ENCODE measurements around the gene TEX261.
"Not testable (repeated sequence)": the region's sequence is repeated elsewhere in the genome, so short reads cannot be mapped to it uniquely, and the experiment has no call there.

The TEX261 gene

GRCh38 chr2:70999931-71000330 is 5.3 kb upstream of the TEX261 start:
- DNase-seq, result not testable (repeated sequence)

DNA sequence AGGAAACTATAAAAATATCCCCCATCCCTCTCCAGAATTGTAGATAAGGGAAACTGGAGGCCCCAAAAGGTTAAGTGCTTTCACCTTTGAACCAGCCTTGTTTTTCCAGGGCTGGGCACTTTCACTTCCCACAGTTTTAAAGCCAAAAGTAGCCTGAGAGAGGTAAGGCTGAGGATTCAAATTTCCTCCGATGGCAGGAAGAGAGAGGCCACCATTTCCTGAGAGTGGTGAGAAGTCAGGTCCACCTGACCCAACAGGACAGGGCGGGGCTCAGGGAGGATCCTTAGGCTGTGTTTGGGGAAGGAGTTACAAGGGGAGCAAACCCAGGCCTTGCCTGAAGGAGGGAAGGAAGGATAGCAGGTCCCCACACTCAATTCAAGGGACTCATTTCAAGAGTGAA is 4.7 kb upstream of the TEX261 start:
- no peak for DNase-seq

DNA sequence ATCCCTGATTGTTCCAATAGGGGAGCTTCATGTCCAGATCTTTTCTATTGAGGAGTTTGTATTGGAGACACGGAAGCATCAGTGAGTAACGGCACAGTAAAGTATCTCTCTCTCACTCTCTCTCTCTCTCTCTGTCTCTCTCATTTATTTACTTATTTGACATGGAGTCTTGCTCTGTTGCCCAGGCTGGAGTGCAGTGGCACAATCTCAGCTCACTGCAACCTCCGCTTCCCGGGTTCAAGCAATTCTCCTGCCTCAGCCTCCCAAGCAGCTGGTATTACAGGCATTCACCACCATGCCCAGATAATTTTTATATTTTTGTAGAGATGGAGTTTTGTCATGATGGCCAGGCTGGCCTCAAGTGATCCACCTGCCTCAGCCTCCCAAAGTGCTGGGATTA is 4.2 kb upstream of the TEX261 start:
- not testable (repeated sequence) for DNase-seq

DNA sequence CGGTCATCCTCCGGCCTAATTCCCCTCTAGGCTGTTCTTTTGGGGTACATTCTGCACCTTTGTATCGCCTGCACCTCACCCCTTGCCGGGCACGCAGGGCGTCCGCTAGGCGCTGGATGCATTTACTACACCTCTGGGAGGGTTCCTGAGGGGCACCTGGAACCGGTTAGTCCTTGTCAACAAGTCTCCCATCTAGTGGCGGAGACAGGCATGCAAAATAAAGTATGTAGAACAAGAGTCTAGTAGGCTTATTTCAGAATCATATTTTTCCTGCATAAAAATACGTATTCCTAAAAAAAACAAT is 705 bp upstream of the TEX261 start:
- peak in 2 of 3 donors; percentile 18 to 37 for DNase-seq

- peak; percentile 74 to 85 (median 74) for DNase-seq
Observed at GRCh38 chr2:70994009-70994698, 519 bp downstream of the TEX261 start.

DNA sequence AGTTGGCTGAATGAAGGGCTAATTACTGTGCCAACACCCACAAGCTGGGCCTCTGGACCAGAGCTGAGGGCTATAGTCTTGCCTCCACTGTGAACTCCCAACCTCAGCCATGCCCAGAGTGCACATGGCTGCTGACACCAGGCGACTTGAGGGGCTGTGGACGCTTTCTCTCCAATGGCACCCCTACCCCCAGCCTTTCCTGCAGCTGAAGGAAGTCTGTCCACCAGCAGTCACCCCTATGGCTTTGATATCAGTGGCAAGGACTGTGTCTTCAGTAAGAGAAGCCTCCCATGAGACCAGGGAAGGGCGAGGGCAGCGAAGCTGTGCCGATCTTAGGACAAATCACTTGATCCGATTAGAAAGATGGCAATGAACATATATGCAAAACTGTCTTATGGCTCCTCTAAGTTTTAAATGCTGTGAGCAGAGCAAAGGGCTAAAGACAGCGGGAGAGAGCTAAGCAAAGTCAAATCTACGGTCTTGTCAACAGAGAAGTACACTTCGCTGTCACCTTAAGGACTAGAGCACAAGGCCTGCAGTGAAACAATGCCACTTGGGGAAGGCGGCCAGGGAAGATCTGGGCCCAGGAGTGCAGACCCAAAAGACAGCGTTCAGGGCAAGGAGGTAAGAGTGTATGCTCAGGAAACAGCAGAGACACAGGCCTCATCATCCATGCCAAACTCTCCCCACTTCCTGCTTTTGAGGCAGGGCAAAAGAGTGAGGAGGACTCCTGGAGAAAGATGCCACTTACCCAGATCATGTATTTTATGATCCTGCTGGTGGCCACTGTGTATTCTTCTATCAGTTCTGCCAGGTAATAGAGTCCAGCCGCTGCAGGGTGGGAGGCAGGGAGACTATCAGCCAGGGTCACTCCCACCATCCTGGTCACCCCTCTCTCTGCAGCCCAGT is 1.5 kb downstream of the TEX261 start:
- no peak for DNase-seq

DNA sequence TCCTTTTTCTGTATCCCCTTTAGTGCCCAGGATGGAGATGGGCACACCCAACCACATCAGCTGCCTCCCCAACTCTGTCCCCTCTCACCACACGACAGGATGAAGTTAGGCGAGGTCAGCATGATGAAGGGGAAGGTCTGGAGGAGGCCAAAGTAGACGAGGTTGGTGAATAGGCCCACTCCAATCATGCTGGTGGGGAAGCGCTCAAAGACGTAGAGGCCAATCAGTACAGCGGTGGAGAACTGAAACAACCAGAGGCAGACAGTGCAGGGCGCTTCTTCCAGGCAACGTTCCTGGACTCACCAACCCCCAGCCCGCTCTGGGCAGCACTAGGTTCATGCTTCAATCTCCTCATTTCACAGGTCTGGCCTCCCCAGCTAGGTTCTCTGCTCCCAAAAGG is 2.9 kb downstream of the TEX261 start:
- DNase-seq, result no peak

DNA sequence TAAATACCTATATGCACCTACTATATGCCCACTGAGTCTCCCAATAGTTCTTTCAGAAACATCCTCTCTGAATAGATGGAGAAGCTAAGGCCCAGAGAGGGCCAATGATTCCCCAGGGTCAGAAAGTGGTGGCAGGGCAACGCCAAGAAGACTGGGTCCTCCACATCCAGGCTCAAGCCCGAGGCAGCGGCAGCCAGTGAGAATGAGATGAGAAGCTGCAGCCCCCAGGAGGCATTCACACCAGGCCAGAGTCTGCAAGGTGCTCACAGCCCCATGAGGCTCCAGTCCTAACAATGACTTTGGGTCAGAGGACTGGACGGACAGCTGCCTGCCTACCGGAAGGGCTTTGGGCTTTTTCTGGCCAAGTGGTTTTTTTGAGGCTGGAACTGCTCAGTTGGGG is 3.5 kb downstream of the TEX261 start:
- DNase-seq, result no peak

- DNase-seq, result no peak
Observed at GRCh38 chr2:70990216-70990615, 4.5 kb downstream of the TEX261 start.

DNA sequence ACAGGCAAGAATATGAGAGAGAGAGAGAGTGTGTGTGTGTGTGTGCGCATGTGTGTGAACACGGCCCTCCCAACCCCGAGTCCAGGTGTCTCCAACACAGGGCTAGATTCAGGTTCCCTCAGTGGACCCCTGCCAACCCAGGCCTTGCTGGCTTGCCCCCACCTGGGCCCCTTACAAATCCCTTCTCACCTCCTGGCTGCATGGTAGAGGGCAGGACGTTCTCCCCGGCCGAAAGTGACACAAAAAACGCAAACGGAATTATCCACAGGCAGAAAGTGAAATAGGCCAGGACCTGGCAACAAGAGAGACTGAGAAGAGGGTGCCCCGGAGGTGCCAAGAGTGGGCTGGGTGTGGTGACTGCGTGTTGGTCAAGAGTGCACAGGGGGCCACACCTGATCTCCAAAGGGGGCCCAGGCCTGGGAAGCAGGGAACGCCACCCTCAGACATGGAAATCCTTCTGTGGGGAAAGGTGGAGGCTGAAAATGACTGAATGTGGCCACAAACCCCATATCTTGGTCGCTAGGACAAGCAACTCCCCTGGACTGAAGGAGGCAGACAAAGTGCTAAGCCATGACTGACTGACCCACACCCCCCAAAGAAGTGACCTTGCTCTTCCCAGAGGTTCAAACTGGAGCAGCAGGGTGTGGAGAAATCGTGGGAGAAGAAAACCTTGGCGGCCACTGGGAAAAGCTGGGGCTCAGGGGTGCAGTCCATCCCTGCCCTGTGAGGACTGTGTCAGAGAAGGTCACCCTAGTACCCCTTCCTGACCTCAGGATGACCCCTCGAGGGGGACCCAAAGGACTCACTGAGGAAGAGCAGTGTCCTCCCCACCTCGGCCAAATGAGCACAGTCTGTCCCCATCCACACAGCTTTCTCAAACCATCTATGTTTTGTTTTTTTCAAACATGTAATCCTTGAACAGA is 5.7 kb downstream of the TEX261 start:
- DNase-seq, result no peak

DNA sequence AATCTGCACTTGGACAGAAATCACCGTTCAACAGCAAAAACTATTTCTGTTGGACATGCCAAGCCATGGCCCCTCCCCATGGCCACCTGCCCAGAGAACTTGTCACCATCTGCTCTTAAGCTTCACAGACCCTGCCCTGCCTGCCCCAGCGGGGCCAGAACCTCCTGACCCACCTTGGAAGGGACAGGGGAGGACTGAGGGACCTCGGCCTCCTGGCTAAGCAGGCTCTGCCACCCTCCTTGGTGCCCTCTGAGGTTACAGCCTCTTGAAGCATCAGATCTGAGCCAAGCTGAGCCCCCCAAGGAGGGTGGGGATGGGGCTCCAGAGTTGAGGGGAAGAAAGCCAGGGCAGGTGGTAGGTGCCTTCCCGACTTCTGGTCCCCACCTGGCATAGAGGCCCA is 6.5 kb downstream of the TEX261 start:
- no peak for DNase-seq

DNA sequence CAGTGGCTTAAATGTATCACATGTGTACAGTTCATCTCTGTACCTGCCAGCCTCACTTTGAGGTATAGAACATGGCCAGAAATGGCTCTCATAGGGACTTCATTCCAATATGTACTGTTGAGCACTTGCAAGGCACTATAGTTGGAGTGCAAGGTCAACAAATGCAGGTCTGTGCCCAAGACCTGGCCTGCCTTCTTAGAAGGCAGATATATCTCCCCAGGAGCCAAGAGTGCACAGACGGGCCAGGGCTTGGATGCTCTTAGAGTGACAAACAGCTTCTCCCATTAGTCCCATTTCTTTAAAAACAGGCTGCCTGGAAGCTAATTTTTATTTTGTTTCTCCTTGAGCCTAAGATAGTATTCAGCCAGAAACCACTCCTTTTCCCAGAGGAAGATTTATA is 7.3 kb downstream of the TEX261 start:
- no peak for DNase-seq

DNA sequence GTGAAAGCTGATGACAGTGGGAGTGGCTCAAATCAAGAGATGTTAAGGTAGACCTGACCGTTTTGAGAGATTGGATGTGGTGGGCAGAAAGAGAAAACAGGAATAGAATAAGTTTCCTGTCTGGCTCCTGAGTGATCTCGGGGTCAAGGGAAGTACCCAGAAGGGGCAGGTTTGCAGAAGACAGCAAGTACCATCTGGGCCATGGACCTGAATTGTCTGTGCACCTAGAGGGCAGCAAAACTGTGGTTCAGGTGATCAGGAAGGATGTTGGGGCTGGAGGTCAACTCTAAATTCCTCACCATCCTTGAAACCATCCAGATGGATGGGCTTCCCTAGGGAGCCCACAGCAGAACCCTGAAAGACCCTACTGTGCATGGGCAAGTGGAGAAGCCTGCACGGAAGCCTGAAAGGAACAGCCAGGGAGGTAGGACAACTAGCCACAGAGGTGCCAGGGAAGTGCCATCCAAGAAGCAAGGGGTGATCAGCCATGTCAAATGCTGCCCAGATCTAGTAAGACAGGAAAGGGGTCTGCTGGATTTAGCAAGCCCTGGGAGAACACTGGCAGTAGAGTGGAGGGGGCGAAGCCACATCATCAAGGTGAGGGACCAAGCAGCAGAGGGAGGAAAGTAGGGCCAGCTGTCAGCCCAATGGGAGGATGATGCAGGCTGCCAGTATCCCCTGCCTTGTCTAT is 8.0 kb downstream of the TEX261 start:
- DNase-seq, result no peak

DNA sequence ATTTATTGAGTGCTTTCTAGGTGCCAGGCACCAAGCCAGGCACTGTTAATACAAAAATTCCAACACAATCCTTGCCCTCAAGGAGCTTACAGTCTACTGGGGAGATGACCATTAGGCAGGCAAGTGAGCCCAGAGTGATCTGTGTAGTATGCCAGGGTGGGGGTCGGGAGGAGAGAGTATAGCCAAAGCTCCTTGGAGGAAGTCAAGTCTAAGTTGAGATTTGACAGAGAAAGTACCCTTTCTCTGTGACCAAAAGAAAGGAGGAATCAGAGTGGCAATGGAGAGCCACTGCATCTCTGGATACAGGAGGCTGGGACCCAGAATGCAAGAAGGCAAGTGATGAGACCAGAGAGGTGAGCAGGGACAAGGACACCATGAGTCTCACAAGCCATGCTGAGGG is 8.7 kb downstream of the TEX261 start:
- no peak for DNase-seq

DNA sequence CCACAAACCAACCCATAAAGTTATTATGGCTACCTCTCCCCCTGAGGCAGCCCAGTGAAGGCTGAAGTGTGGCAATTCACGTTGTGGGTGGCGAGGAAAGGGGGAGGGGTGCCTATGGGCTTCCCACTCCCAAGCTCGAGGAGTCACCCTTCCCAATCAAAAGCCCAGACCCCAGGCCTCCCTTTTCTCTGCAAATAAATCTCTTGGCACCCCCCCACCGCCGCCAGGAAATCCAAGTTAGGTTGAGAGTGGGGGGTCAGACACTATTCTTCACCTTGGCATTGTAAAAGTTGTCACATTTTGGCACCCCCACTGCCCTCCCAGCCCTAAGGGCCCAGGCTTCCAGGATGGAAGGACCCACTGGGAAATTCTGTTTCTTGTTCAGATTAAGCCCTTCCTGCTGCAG is 9.4 kb downstream of the TEX261 start:
- no peak for DNase-seq

DNA sequence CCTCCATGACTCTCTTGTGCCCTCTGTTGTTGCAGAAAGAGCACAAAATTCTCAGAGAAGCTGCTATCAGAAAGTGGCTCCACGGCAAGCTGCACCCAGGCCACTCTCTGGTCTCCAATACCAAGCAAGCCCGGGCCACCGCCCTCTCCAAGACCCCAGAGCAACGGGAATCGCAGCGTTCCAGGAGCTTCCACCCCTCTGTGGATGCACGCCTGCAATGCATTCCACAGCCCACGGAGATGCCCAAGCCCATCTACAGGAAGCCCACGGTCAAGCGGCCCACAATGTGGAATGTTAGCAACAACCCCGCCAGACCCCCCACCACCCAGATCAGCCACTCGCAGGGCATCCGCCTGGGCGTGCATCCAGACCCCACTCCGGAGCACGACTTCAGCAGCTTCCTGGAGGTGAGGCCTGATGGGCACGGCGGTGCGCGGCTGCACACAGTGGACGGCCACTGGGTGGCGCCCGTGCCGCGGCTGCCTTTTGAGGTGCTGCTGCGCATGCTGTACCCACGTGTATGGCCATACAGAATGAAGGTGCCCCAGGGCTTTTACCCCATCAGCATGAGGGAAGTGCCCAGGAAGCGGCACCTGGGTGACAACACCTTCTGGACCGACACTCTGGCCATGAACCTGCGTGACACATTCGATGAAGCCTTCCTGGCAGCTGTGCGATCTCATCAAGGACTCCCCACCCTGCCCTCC is 9.9 kb downstream of the TEX261 start:
- peak; percentile 73 to 87 (median 74) for DNase-seq

- no peak for DNase-seq
Observed at GRCh38 chr2:70984228-70984575, 10.5 kb downstream of the TEX261 start.

- no peak for DNase-seq
Observed at GRCh38 chr2:70983506-70984227, 11.0 kb downstream of the TEX261 start.

GRCh38 chr2:70982971-70983370 is 11.7 kb downstream of the TEX261 start:
- no peak for DNase-seq

GRCh38 chr2:70981866-70982810 is 12.5 kb downstream of the TEX261 start:
- no peak for DNase-seq

Measured in suppressor macrophage treated with lipopolysaccharide for 1 hour (primary cell).